ENCODE data around the gene ELF1.

- TF ChIP-seq, protein P1, sequence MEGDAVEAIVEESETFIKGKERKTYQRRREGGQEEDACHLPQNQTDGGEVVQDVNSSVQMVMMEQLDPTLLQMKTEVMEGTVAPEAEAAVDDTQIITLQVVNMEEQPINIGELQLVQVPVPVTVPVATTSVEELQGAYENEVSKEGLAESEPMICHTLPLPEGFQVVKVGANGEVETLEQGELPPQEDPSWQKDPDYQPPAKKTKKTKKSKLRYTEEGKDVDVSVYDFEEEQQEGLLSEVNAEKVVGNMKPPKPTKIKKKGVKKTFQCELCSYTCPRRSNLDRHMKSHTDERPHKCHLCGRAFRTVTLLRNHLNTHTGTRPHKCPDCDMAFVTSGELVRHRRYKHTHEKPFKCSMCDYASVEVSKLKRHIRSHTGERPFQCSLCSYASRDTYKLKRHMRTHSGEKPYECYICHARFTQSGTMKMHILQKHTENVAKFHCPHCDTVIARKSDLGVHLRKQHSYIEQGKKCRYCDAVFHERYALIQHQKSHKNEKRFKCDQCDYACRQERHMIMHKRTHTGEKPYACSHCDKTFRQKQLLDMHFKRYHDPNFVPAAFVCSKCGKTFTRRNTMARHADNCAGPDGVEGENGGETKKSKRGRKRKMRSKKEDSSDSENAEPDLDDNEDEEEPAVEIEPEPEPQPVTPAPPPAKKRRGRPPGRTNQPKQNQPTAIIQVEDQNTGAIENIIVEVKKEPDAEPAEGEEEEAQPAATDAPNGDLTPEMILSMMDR (IDR thresholded peaks at IDR 0.05), result no peak
- TF ChIP-seq POLR2A (IDR thresholded peaks at IDR 0.05), result no peak
Measured at GRCh38 chr13:40943073-40943472, 76.0 kb downstream of the ELF1 start.
